Activated B cell treated with CpG ODN at 0.5 μM for 24 hours (primary cell): ENCODE data around the gene LAMA3. TPM values are rescaled to one million over a fixed set of nuclear protein-coding genes. Genes with fewer than 3 reads are reported as not detected.

Experiments
- ATAC-seq: fragments of 200-7000 bp; cut with Tn5 transposase; one replicate; pipeline ENCODE4 v1.10.0; 2021; ENCODE audit warnings: low read depth, mild to moderate bottlenecking, moderate library complexity
- CTCF ChIA-PET: fragments of 350-600 bp; sonication (Branson Sonifier 250); formaldehyde crosslinking; loops from one replicate; lab custom pipeline; 2021; ENCODE audit warnings: antibody characterized with exemption; lab: Charles Lee
- POLR2A ChIA-PET: fragments of 350-600 bp; sonication (Branson Sonifier 250); formaldehyde crosslinking; loops from one replicate; lab custom pipeline; 2021; ENCODE audit warnings: antibody characterized with exemption; lab: Charles Lee
- DNase-seq: peaks from one replicate; pipeline ENCODE4 v3.0.0; 2022
- H3K27ac Mint-ChIP-seq: one replicate; pipeline ENCODE4 v1.8.0; 2020; ENCODE audit warnings: mixed read lengths
- H3K27me3 Mint-ChIP-seq: one replicate; pipeline ENCODE4 v1.8.0; 2021; ENCODE audit warnings: mixed read lengths
- H3K36me3 Mint-ChIP-seq: one replicate; pipeline ENCODE4 v1.8.0; 2021; ENCODE audit warnings: low read depth, mixed read lengths
- H3K4me1 Mint-ChIP-seq: one replicate; pipeline ENCODE4 v1.8.0; 2021; ENCODE audit warnings: mixed read lengths
- H3K4me3 Mint-ChIP-seq: one replicate; pipeline ENCODE4 v1.8.0; 2020; ENCODE audit warnings: mild to moderate bottlenecking, mixed read lengths
- H3K9me3 Mint-ChIP-seq: one replicate; pipeline ENCODE4 v1.8.0; 2020; ENCODE audit warnings: mixed read lengths
- intact Hi-C: fragments of 100-400 bp; cut with micrococcal nuclease; formaldehyde crosslinking; loops from one replicate; pipeline ENCODE4 v1.15.1; 2024
- total RNA-seq: library from RNA; stranded (reverse); gene quantifications from 2 replicates; pipeline ENCODE4 v1.2.3, GENCODE V29; 2022
- TF ChIP-seq, protein P1 (sequence below): fragments of 200-600 bp; IDR thresholded peaks from one replicate; pipeline ENCODE4 v1.8.0; 2022; ENCODE audit warnings: antibody characterized with exemption, mild to moderate bottlenecking

The LAMA3 gene
- total RNA-seq, 1 donor from 2014 or later = not detected

DNA sequence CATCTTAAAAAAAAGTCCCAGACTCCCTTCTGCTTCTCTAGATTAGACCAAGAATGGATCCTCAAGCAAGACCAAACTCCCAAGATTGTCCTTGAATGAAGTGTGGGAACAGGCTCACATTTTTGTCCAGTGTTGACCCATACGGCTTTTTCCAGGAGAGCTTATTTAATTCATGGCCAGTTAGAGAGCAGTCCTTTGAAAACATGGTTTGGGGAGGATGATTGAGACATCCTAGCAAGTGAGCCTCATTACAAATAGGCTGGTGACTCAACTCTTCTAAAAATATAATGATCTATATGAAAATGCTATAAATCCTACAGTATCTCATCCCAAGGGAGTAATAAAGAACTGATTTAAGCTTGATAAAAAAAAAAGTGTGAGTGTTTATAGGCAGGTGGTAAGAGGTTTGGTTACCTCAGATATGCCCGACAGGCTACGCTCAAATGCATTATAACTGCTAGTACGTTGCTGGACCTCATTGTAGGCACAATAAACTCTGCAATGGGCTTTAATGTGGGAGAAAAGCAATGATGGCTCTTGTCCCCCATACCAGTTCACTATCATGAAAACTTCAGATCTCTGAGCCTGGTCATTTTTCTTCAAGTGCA, 43.6 kb upstream of the LAMA3 start:
- Mint-ChIP-seq H3K9me3 (peaks cover 4% of the 10 kb centered on the region), H3K4me3 (no peak overlapping the region), H3K36me3 (no peaks in the 10 kb centered on the region), H3K27me3 (peaks cover 18% of the 10 kb centered on the region), H3K27ac (no peak overlapping the region), H3K4me1 (no peaks in the 10 kb centered on the region)
- ChIA-PET POLR2A (no interaction called here), CTCF (no interaction called here)
- ATAC-seq (no peak), DNase-seq (no peak)
- TF ChIP-seq, protein P1, sequence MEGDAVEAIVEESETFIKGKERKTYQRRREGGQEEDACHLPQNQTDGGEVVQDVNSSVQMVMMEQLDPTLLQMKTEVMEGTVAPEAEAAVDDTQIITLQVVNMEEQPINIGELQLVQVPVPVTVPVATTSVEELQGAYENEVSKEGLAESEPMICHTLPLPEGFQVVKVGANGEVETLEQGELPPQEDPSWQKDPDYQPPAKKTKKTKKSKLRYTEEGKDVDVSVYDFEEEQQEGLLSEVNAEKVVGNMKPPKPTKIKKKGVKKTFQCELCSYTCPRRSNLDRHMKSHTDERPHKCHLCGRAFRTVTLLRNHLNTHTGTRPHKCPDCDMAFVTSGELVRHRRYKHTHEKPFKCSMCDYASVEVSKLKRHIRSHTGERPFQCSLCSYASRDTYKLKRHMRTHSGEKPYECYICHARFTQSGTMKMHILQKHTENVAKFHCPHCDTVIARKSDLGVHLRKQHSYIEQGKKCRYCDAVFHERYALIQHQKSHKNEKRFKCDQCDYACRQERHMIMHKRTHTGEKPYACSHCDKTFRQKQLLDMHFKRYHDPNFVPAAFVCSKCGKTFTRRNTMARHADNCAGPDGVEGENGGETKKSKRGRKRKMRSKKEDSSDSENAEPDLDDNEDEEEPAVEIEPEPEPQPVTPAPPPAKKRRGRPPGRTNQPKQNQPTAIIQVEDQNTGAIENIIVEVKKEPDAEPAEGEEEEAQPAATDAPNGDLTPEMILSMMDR = no peak
- intact Hi-C loops = no loop called here

DNA sequence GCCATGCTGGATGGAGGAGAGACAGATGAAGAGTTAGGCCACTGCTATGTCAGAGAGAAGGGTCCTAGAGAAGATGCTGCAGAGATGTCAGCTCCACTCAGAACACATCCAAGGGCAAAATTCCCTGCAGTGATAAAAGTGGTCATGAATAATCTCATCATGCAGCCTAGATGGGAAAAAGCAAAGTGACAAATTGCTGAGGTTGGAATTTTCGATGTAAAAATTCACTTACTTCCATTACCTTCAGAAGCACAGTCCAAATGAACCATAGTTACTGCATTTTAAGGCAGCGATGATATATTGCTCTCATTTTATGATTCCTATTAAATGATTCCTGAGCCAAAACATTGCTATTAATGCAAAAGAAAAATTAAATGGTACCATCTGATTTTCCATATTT, 43.0 kb upstream of the LAMA3 start:
- POLR2A ChIA-PET = no interaction called here
- CTCF ChIA-PET = no interaction called here

DNA sequence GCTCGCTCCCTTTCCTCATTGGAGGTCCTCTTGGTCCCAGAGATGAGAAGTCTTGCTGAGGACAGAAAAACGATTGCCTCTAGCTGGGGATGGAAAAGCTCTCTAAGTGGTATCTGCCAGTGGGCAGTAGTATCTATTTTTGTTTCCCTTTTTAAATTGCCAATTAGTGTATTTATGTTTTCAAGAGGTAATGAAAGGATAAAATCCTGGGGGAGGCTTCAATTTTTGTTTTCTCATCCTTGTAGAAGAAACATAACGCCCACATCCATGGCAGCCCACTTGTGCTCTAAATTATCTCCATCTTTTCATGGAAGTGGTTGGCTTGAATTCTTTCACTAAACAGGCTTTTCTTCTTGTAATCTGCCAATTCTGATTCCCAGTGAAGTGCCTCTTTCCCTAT, 40.8 kb upstream of the LAMA3 start:
- no peak for ATAC-seq
- CTCF ChIA-PET = no interaction called here

More for the DNA sequence above, 43.0 kb upstream of the LAMA3 start:
- no peak for ATAC-seq
- H3K4me1 Mint-ChIP-seq = no peaks in the 10 kb centered on the region
- peaks cover 18% of the 10 kb centered on the region for H3K27me3 Mint-ChIP-seq
- intact Hi-C loops = no loop called here
- TF ChIP-seq, protein P1 = no peak
- H3K36me3 Mint-ChIP-seq = no peaks in the 10 kb centered on the region
- DNase-seq = no peak
- H3K27ac Mint-ChIP-seq = no peak overlapping the region
- no peak overlapping the region for H3K4me3 Mint-ChIP-seq
- H3K9me3 Mint-ChIP-seq = peaks cover 4% of the 10 kb centered on the region

DNA sequence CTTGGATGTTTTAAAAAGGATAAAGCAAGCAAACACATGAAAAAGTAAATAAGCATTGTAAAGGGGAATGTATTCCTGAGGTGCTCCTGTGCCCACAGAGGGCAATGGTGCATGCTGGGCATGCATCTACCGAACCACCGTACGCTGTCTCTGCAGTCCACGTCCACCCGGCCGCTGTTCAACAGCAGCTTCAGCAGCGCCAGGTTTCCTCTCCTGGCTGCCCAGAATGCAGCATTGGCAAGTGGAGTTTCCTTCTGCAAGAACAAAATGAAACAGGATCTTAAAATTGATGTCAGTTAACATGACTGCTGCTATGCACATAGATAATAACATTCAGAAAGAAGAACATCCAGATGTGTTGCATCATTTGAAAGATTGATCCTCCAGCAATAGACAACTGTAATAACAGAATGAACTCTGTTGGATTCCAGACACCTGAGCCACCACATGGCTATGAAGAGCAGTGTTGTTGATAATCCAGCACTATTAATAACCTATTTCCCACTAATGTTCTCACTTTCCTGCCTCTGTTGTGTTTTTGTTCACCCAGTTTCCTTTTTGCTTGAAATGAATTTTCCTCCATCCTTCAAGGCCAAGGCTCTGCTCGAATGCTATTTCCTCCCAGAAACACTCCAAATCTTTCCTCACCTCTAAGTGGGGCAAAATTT, 40.2 kb upstream of the LAMA3 start:
- ATAC-seq (no peak), DNase-seq (no peak)
- no peak overlapping the region for H3K4me3 Mint-ChIP-seq
- ChIA-PET POLR2A (no interaction called here), CTCF (no interaction called here)
- H3K9me3 Mint-ChIP-seq = no peaks in the 10 kb centered on the region
- H3K36me3 Mint-ChIP-seq = no peaks in the 10 kb centered on the region
- H3K27me3 Mint-ChIP-seq = peaks cover 23% of the 10 kb centered on the region
- intact Hi-C loops = no loop called here
- H3K4me1 Mint-ChIP-seq = no peaks in the 10 kb centered on the region
- TF ChIP-seq, protein P1 = no peak
- no peak overlapping the region for H3K27ac Mint-ChIP-seq

More for the DNA sequence above, 40.8 kb upstream of the LAMA3 start:
- Mint-ChIP-seq H3K4me3 (no peak overlapping the region), H3K27ac (no peak overlapping the region), H3K36me3 (no peaks in the 10 kb centered on the region), H3K9me3 (no peaks in the 10 kb centered on the region), H3K27me3 (peaks cover 23% of the 10 kb centered on the region), H3K4me1 (no peaks in the 10 kb centered on the region)
- POLR2A ChIA-PET = no interaction called here
- TF ChIP-seq, protein P1 = no peak
- intact Hi-C loops = no loop called here
- no peak for DNase-seq

DNA sequence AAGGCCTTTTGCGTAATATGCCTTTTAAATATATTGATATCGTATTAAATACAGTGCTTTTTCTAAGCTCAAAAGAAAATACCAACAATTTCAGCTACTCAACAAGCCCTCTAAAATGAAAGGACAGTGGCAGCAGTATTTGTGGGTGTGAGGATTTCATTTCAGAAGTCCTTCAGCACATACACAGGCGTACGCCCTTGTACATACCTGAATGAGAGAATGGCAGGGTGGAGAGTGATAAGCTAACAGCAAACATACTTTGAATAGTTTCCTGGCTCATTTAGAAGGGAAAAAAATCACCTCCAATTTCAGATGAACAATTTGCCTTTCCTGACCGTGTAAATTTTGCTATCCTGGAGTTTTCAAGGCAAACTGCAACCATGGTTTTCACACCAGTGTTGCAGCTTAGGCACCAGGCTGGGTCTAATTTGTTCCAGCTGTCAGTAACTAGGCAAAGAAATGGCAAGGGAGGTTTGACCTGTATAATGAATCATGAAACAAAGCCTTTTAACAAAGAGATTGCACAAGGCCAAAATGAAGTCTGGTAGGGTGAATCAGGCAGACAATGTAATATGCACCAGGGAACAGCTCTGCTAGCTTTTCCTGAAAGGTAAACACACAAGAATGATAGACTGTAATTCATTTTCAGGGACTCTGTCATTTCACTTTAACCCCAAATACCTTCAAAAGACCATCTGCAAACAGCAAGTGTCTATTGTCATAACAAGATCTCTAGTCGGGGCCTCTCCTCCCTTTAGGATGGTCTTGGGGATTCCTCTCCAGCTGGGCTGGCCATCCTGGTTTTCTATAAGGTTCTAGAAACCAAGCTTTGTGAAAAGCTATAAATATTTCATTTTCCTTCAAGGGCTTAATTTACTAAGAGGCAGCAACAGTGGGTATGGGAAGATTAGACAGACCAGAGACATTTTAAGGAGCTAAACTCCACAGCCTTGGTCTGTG, 38.0 kb upstream of the LAMA3 start:
- H3K4me3 Mint-ChIP-seq = no peak overlapping the region
- no peaks in the 10 kb centered on the region for H3K9me3 Mint-ChIP-seq
- ChIA-PET POLR2A (no interaction called here), CTCF (no interaction called here)
- no peak overlapping the region for H3K27ac Mint-ChIP-seq
- TF ChIP-seq, protein P1 = no peak
- peaks cover 22% of the 10 kb centered on the region for H3K27me3 Mint-ChIP-seq
- intact Hi-C loops = no loop called here
- H3K36me3 Mint-ChIP-seq = no peaks in the 10 kb centered on the region
- ATAC-seq (no peak), DNase-seq (no peak)
- no peaks in the 10 kb centered on the region for H3K4me1 Mint-ChIP-seq
